Measurements from ENCODE around the gene UBE2J2. TPM values are rescaled to one million over a fixed set of nuclear protein-coding genes. Genes with fewer than 3 reads are reported as not detected.
A peak's percentile ranks its signal among the peaks of the same experiment; 100 is the strongest.

The UBE2J2 gene
- total RNA-seq, 4 donors from 2014 or later, result 31.3 to 42.3 (median 38.3) TPM

DNA sequence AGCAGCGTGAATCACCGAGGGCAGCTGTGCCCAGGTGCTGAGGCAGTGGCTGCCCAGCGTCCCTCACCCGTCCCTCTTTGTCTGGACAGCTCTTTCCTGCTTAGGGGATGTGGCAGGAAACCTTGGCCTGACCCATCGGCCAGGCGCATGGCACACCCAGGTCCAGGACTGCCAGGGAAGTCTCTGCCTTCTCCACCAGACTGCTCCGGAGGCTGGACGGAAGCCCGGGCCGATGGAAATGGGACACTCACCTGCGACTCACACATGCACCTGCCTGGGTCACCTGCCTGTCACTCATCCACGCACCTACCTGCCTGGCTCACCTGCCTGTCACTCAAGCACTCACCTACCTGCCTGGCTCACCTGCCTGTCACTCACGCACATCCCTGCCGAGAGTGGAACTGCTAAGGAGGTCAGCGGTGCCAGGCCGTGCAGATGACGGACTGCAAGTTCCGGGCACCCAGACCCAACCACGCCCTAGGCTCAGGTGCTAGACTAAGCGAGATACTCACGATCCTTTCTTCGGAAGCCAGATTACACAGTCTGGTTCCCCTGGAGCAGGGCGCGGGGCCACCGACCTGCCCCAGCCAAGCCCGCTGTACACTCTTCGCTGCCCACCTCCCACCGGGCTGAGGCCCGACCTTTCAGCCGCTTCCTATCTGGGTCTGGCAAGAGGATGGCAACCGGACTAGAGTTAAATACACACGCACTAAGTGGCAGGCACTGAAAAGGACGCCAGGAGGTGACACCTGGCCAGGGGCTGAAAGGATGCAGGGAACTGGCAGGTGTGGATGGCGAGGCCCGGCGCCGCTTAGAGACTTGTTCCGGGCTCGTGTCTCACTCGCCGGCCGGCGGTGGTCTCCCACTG is 1.1 kb downstream of the UBE2J2 start:
- intact Hi-C loops (cut with DNase I; ENCODE audit: low total_unique reads), result loop anchor here (1.0 to 5.0 kb wide), 5 partner anchors 34 to 156 kb away; partner anchors contain the start of genes ACAP3, AURKAIP1, B3GALT6 and C1orf159
- in situ Hi-C loops (cut with MboI; ENCODE audit: low sequenced_read_pairs in 4 of 4), result loop anchor here in 2 of 4 donors (25.0 kb wide), 2 partner anchors 135 to 160 kb away; partner anchors contain the start of gene C1orf159 (in 1 of the 2)
- Histone ChIP-seq H3K27me3 (no peaks in the 10 kb centered on the region), H3K4me3 (peak overlapping the region; percentile 79 to 92 (median 88)), H3K27ac (peak overlapping the region; percentile 83 to 93 (median 90)), H3K4me1 (peaks cover 34 to 43% of the 10 kb centered on the region in 2 donors), H3K36me3 (peaks cover 0 to 8% of the 10 kb centered on the region in 2 donors), H3K9me3 (no peaks in the 10 kb centered on the region)
- DNase-seq (no peak), ATAC-seq (no peak)
- no peak for TF ChIP-seq POLR2A (IDR thresholded peaks at IDR 0.05)
- TF ChIP-seq, protein P1, sequence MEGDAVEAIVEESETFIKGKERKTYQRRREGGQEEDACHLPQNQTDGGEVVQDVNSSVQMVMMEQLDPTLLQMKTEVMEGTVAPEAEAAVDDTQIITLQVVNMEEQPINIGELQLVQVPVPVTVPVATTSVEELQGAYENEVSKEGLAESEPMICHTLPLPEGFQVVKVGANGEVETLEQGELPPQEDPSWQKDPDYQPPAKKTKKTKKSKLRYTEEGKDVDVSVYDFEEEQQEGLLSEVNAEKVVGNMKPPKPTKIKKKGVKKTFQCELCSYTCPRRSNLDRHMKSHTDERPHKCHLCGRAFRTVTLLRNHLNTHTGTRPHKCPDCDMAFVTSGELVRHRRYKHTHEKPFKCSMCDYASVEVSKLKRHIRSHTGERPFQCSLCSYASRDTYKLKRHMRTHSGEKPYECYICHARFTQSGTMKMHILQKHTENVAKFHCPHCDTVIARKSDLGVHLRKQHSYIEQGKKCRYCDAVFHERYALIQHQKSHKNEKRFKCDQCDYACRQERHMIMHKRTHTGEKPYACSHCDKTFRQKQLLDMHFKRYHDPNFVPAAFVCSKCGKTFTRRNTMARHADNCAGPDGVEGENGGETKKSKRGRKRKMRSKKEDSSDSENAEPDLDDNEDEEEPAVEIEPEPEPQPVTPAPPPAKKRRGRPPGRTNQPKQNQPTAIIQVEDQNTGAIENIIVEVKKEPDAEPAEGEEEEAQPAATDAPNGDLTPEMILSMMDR (IDR thresholded peaks at IDR 0.05 in 4 of 5, conservative IDR thresholded peaks at IDR 0.05 in 1 of 5), result no peak

DNA sequence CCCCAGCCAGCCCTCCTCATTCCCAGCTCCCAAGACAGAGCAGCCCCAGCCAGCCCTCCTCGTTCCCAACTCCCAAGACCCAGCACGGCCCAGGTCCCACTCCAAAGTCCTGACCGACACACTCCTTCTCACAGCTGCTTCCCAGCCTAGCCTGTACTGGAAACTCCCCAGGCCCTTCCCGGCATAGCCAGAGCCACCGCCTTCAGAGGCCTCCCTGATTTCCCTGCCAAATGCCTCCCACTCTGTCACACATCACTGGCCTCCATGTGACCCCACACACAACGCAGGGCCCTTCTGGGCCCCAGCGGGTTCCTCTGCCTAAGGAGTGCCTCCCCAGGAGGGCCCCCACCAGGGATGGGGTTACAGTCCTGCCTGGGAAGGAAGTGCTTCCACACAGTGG is 2.8 kb downstream of the UBE2J2 start:
- Histone ChIP-seq H3K27ac (peak overlapping the region in 2 of 4 donors; percentile 7 to 15), H3K9me3 (no peaks in the 10 kb centered on the region), H3K36me3 (peaks cover 0 to 14% of the 10 kb centered on the region in 2 donors), H3K27me3 (no peaks in the 10 kb centered on the region), H3K4me1 (peaks cover 34 to 43% of the 10 kb centered on the region in 2 donors), H3K4me3 (peak overlapping the region; percentile 23 to 79 (median 36))
- no peak for DNase-seq
- intact Hi-C loops (cut with DNase I; ENCODE audit: low total_unique reads), result loop anchor here (5.0 kb wide), 1 partner anchor 106 kb away; the partner anchor contains the start of gene AURKAIP1
- no peak for ATAC-seq
- TF ChIP-seq, protein P1 (IDR thresholded peaks at IDR 0.05 in 4 of 5, conservative IDR thresholded peaks at IDR 0.05 in 1 of 5), result no peak
- no peak for TF ChIP-seq POLR2A (IDR thresholded peaks at IDR 0.05)
- in situ Hi-C loops (cut with MboI; ENCODE audit: low sequenced_read_pairs in 4 of 4), result loop anchor here in 2 of 4 donors (25.0 kb wide), 2 partner anchors 134 to 159 kb away; partner anchors contain the start of gene C1orf159 (in 1 of the 2)

DNA sequence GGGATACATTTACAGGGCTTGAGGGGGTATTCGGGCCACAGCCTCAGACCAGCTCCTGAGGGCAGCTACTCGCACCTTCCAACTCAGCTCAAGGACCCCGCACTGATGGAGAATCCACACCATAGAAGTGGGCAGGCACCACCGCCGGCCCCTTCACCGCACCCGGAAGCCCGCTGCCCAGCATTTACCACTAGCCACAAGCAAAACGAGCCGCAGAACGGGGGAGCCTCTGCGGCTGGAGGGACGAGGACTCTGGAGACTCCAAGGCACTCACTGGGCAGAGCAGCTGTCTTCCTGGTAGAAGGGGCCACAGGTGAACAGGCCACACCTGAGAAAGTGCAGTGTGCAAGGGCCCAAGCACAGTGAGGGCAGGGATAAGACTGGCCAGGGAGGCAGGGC is 5.4 kb downstream of the UBE2J2 start:
- no peak overlapping the region for H3K27ac ChIP-seq
- TF ChIP-seq, protein P1 (IDR thresholded peaks at IDR 0.05 in 4 of 5, conservative IDR thresholded peaks at IDR 0.05 in 1 of 5), result no peak
- no peak for TF ChIP-seq POLR2A (IDR thresholded peaks at IDR 0.05)
- no peak for DNase-seq
- no peaks in the 10 kb centered on the region for H3K27me3 ChIP-seq
- no peaks in the 10 kb centered on the region for H3K9me3 ChIP-seq
- in situ Hi-C loops (cut with MboI; ENCODE audit: low sequenced_read_pairs in 4 of 4), result loop anchor here in 2 of 4 donors (25.0 kb wide), 2 partner anchors 131 to 156 kb away; partner anchors contain the start of gene C1orf159 (in 1 of the 2)
- peaks cover 0 to 18% of the 10 kb centered on the region in 2 donors for H3K36me3 ChIP-seq
- no peak overlapping the region for H3K4me3 ChIP-seq
- intact Hi-C loops (cut with DNase I; ENCODE audit: low total_unique reads), result no loop called here
- no peak for ATAC-seq
- H3K4me1 ChIP-seq, result peaks cover 27 to 37% of the 10 kb centered on the region in 2 donors

DNA sequence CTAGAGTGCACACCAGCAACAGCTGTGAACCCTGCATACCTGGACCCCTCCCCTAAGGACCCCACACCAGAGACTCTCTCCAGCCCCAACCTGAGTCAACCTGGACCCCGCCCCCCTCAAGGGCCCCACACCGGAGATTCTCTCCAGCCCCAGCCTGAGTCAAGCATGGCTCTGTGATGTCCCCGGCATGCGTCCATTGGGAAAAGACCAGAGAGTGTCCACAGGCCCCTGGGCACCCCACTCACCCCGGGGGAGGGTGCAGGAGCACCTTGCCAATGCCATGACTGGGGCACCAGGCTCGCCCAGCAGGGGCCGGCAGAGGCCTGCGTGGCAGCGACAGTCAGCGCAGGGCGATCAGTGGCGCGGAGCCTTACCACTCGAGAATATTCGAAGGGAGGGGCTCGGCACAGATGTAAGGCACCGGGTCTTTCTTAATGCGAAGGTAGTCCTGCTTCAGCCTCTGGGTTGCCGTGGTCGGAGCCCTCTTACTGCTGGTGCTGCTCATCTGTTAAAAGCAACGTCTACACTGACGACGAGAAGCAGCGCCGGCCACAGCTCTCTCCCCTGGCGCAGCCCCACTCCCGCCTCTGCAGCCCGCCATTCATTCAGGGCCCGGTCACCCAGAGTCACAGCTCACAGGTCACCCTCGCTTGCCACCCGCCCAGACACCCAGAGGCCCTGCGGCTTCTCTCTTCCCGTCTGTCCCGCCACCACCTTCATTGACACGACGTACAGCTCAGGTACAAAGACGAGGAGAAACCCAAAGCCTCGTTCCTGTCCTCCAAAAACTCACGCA is 6.0 kb downstream of the UBE2J2 start:
- no peak for DNase-seq
- H3K36me3 ChIP-seq, result peaks cover 0 to 24% of the 10 kb centered on the region in 2 donors
- in situ Hi-C loops (cut with MboI; ENCODE audit: low sequenced_read_pairs in 4 of 4), result loop anchor here in 2 of 4 donors (25.0 kb wide), 2 partner anchors 130 to 155 kb away; partner anchors contain the start of gene C1orf159 (in 1 of the 2)
- H3K4me3 ChIP-seq, result no peak overlapping the region
- no peak for TF ChIP-seq POLR2A (IDR thresholded peaks at IDR 0.05)
- TF ChIP-seq, protein P1 (IDR thresholded peaks at IDR 0.05 in 4 of 5, conservative IDR thresholded peaks at IDR 0.05 in 1 of 5), result no peak
- intact Hi-C loops (cut with DNase I; ENCODE audit: low total_unique reads), result no loop called here
- no peaks in the 10 kb centered on the region for H3K9me3 ChIP-seq
- H3K27ac ChIP-seq, result no peak overlapping the region
- peaks cover 27 to 34% of the 10 kb centered on the region in 2 donors for H3K4me1 ChIP-seq
- H3K27me3 ChIP-seq, result no peaks in the 10 kb centered on the region
- ATAC-seq, result no peak

Data from gastrocnemius medialis (tissue), 4 donors.